HepG2 (cell line): ENCODE results near the gene NDUFB10. TPM values are rescaled to one million over a fixed set of nuclear protein-coding genes. Genes with fewer than 3 reads are reported as not detected.

Source experiments
- DZIP1 ChIP-seq: sonication (generic); formaldehyde crosslinking; IDR thresholded peaks from 2 replicates; pipeline ENCODE4 v1.5.0; 2020; ENCODE audit warnings: mild to moderate bottlenecking, missing genetic modification reagents
- GABPA ChIP-seq, 2 experiments: IDR thresholded peaks; 2 replicates each; pipeline ENCODE4 v1.6.1; 2011 to 2016; ENCODE audit warnings: low read depth in 2 of 2, low read length in 1 of 2, missing biosample characterization in 1 of 2, missing genetic modification characterization in 1 of 2
- JUNB ChIP-seq: sonication (generic); formaldehyde crosslinking; IDR thresholded peaks from 2 replicates; pipeline ENCODE4 v1.8.0; 2022; ENCODE audit warnings: missing genetic modification reagents, mild to moderate bottlenecking, borderline replicate concordance
- PHB2 ChIP-seq: fragments of 450-650 bp; IDR thresholded peaks from 2 replicates; pipeline ENCODE4 v1.6.1; 2018; ENCODE audit not compliant: partially characterized antibody
- RFXANK ChIP-seq: IDR thresholded peaks from 2 replicates; pipeline ENCODE4 v1.6.1; 2016
- TOPORS ChIP-seq: sonication (generic); formaldehyde crosslinking; IDR thresholded peaks from 2 replicates; pipeline ENCODE4 v1.8.0; 2023; ENCODE audit warnings: mild to moderate bottlenecking, missing genetic modification reagents
- YEATS2 ChIP-seq: sonication (generic); formaldehyde crosslinking; IDR thresholded peaks from 2 replicates; pipeline ENCODE4 v1.4.0; 2020; ENCODE audit warnings: missing genetic modification reagents, borderline replicate concordance
- ZBTB43 ChIP-seq: sonication (generic); formaldehyde crosslinking; conservative IDR thresholded peaks from 2 replicates; pipeline ENCODE4 v1.4.0; 2020; ENCODE audit warnings: missing genetic modification reagents
- ZHX2 ChIP-seq, 2 experiments: sonication (generic) in 1 of 2; formaldehyde crosslinking in 1 of 2; IDR thresholded peaks; 2 replicates each; pipeline versions ENCODE4 v1.6.1 to v1.9.0; 2014 to 2022; ENCODE audit warnings: antibody characterized with exemption in 1 of 2, borderline replicate concordance in 1 of 2, inconsistent platforms in 1 of 2, low read depth in 1 of 2, missing genetic modification reagents in 1 of 2
- ZUFSP ChIP-seq: sonication (generic); formaldehyde crosslinking; IDR thresholded peaks from 2 replicates; pipeline ENCODE4 v1.9.0; 2021; ENCODE audit warnings: missing genetic modification reagents, mild to moderate bottlenecking, borderline replicate concordance
- polyA plus RNA-seq, 8 experiments: library from polyadenylated mRNA; depleted of rRNA in 3 of 8; stranded (reverse) in 7 of 8; unstranded in 1 of 8; fragments of >200 nt; fragmentation: Illumina TruSeq in 4 of 8; extraction: Trizol in 4 of 8; gene quantifications; 2 replicates each; pipeline versions ENCODE4 v1.2.1 to v1.2.3, GENCODE V29; 2011 to 2016; ENCODE audit warnings: low read depth in 4 of 8, missing spikeins in 1 of 8, mixed read lengths in 1 of 8; ENCODE audit not compliant: insufficient read depth in 1 of 8
- total RNA-seq, 5 experiments: library from RNA; depleted of rRNA; stranded (reverse); fragments of >200 nt; fragmentation: Illumina TruSeq; extraction: Trizol; gene quantifications; 2 replicates each; pipeline ENCODE4 v1.2.3, GENCODE V29; 2016; ENCODE audit warnings: low read depth in 1 of 5

Gene NDUFB10
- total and polyA plus RNA-seq, 2 of the 13 experiments (the other 11 are each of a cell fraction or from before 2014, with no cell fraction given) = 68.6 to 157 TPM

- TF ChIP-seq ZUFSP (CRISPR knock-in tag) = no peak
- peak; percentile 59; the same call in 1 of the 2 replicates for TF ChIP-seq TOPORS (CRISPR knock-in tag)
- TF ChIP-seq ZBTB43 (CRISPR knock-in tag) = peak; percentile 69; the same call in 1 of the 2 replicates
- TF ChIP-seq RFXANK = 0 out of 2 replicates have a peak, but pooled peaks have one; percentile 80
- no peak for TF ChIP-seq PHB2
- no peak for TF ChIP-seq JUNB (CRISPR knock-in tag)
- TF ChIP-seq DZIP1 (CRISPR knock-in tag) = peak; percentile 76
- TF ChIP-seq YEATS2 (CRISPR knock-in tag) = peak; percentile 71
- TF ChIP-seq GABPA (IDR thresholded peaks at IDR 0.05; ENCODE audit: low read depth, low read length) = peak; percentile 31; the same call in 1 of the 2 replicates
- TF ChIP-seq GABPA (CRISPR knock-in tag; IDR thresholded peaks at IDR 0.05; ENCODE audit: low read depth) = peak; percentile 54; the same call in 1 of the 2 replicates
- TF ChIP-seq ZHX2 (IDR thresholded peaks at IDR 0.05; ENCODE audit: low read depth) = no peak
- 0 out of 2 replicates have a peak, but pooled peaks have one; percentile 33 for TF ChIP-seq ZHX2 (CRISPR knock-in tag; IDR thresholded peaks at IDR 0.05; ENCODE audit: borderline replicate concordance)
Observed at GRCh38 chr16:1959269-1960039, at the start of gene NDUFB10 (continued).
